Hepatocyte (in vitro differentiated cells): Measurements from ENCODE around the gene KCNH3.

Experiments used
- CTCF ChIP-seq: fragments of 200-600 bp; sonication (generic); IDR thresholded peaks from 2 replicates; pipeline ENCODE4 v1.5.1; 2016; ENCODE audit warnings: antibody characterized with exemption, mild to moderate bottlenecking; ENCODE audit not compliant: poor library complexity
- EZH2 ChIP-seq: fragments of 200-600 bp; sonication (generic); IDR thresholded peaks from 2 replicates; pipeline ENCODE4 v1.6.1; 2016; ENCODE audit warnings: antibody characterized with exemption, mild to moderate bottlenecking, borderline replicate concordance
- EZH2phosphoT487 ChIP-seq: fragments of 200-600 bp; sonication (generic); IDR thresholded peaks from one replicate; pipeline ENCODE4 v1.6.1; 2018; ENCODE audit warnings: antibody characterized with exemption, mild to moderate bottlenecking, low read depth, moderate library complexity; ENCODE audit not compliant: unreplicated experiment, severe bottlenecking

- TF ChIP-seq EZH2, result no peak
- TF ChIP-seq CTCF, result no peak
- no peak for TF ChIP-seq EZH2phosphoT487
Measured at GRCh38 chr12:49541140-49541861, 2.5 kb downstream of the KCNH3 start.
